ENCODE results near the gene CIAO2B. TPM values are rescaled to one million over a fixed set of nuclear protein-coding genes. Genes with fewer than 3 reads are reported as not detected.

The CIAO2B gene
- total and polyA plus RNA-seq, 2 donors (not counting 3 experiments of a cell fraction or from before 2014, with no cell fraction given): 78.7 to 314 TPM

DNA sequence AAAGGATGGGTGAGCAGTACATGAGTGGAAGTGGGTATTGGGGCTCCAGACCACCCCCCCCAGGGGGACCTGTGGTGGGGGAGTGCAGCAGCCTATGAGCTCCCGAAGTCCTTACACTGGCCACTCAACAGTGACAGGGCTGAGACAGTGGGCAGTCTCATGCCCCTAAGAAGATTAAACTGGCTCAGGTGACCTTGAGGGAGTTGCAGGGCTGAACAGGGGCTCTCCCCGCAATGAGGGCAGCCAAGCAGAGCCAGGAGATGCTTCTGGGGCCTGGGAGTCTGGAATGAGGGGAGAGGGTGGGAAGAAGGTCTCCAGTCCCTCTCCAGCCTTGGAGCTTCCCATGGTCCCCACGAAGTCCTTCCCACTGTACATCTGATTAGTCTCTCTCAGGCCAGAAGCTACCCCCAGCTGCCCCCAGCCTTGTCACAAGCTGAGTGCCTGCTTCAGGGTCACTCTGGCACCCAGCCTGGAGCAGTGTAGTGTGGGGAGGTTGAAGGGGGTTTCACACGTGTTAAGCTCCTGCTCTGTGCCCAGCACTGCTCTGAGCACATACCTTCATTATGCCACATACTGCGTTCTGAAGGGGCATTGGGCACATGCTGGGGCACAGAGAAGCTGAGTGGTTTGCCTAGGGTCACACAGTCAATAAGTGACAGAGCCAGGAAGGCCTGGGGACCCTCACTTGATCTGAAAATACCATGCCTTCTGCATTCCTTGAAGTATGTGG lies 14.5 kb downstream of the CIAO2B start:
- no TSS peak for BruUV-seq (replicated peaks)
- CTCF ChIA-PET: interaction anchor here (1.1 to 5.2 kb wide), 10 partner anchors 9 to 99 kb away, joined by 3 to 25 read pairs (median 5); partner anchors contain the start of genes CES3 and NAE1
- no peak for DNase-seq (ENCODE audit: low read depth, low spot score)

More for the DNA sequence above, 14.5 kb downstream of the CIAO2B start:
- Histone ChIP-seq H3K79me2 (ENCODE audit: control insufficient read depth, insufficient read depth, low read length) (no peaks in the 10 kb centered on the region), H3K4me2 (ENCODE audit: insufficient read depth, low read length) (no peak overlapping the region), H3K27me3 (ENCODE audit: control insufficient read depth in 2 of 2, insufficient read depth in 2 of 2, low read length in 2 of 2) (peaks cover 24 to 30% of the 10 kb centered on the region in 2 experiments), H3K4me1 (ENCODE audit: control insufficient read depth, extremely low read depth, insufficient read depth, low read length) (no peaks in the 10 kb centered on the region), H3K27ac (ENCODE audit: insufficient read depth, low read depth, low read length) (no peak overlapping the region), H3K9ac (replicated peaks; ENCODE audit: extremely low read depth, insufficient read depth, low read length) (no peak overlapping the region), H3K9me3 (replicated peaks; ENCODE audit: control insufficient read depth, insufficient read depth, low read length) (no peaks in the 10 kb centered on the region), H3K9me1 (replicated peaks; ENCODE audit: control insufficient read depth, extremely low read depth, insufficient read depth, low read length) (no peaks in the 10 kb centered on the region), H2AFZ (ENCODE audit: low read depth, low read length) (no peak overlapping the region), H3K36me3 (ENCODE audit: control insufficient read depth in 2 of 2, extremely low read depth in 1 of 2, insufficient read depth in 2 of 2, low read length in 2 of 2) (no peaks in the 10 kb centered on the region), H4K20me1 (replicated peaks; ENCODE audit: control insufficient read depth, extremely low read depth, insufficient read depth, low read length) (no peaks in the 10 kb centered on the region), H3K4me3 (replicated peaks in 1 of 3; ENCODE audit: insufficient read depth in 1 of 3, low read depth in 1 of 3, low read length in 3 of 3) (no peak overlapping the region)
- POLR2A ChIA-PET: no interaction called here
- no peak for FAIRE-seq
- dilution Hi-C loops (cut with MboI; ENCODE audit: extremely low pct_ligation_motif_present, low sequenced_read_pairs): no loop called here
- intact Hi-C loops (cut with micrococcal nuclease): no loop called here
- TF ChIP-seq, protein P1, sequence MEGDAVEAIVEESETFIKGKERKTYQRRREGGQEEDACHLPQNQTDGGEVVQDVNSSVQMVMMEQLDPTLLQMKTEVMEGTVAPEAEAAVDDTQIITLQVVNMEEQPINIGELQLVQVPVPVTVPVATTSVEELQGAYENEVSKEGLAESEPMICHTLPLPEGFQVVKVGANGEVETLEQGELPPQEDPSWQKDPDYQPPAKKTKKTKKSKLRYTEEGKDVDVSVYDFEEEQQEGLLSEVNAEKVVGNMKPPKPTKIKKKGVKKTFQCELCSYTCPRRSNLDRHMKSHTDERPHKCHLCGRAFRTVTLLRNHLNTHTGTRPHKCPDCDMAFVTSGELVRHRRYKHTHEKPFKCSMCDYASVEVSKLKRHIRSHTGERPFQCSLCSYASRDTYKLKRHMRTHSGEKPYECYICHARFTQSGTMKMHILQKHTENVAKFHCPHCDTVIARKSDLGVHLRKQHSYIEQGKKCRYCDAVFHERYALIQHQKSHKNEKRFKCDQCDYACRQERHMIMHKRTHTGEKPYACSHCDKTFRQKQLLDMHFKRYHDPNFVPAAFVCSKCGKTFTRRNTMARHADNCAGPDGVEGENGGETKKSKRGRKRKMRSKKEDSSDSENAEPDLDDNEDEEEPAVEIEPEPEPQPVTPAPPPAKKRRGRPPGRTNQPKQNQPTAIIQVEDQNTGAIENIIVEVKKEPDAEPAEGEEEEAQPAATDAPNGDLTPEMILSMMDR (IDR thresholded peaks at IDR 0.05; ENCODE audit: extremely low read depth in 1 of 2, insufficient read depth in 1 of 2, low read depth in 1 of 2, low read length in 2 of 2): no peak
- no peak for TF ChIP-seq MAX (IDR thresholded peaks at IDR 0.05; ENCODE audit: insufficient read depth, insufficient read length)
- no peak for TF ChIP-seq POLR2A (IDR thresholded peaks at IDR 0.05; ENCODE audit: low read depth, low read length)
- no peak for TF ChIP-seq JUN (IDR thresholded peaks at IDR 0.05; ENCODE audit: borderline replicate concordance, insufficient read depth, insufficient read length, low read depth)
- TF ChIP-seq EZH2 (IDR thresholded peaks at IDR 0.05; ENCODE audit: borderline replicate concordance, low read depth, low read length, severe bottlenecking): no peak
- no peak for TF ChIP-seq MYC (IDR thresholded peaks at IDR 0.05; ENCODE audit: low read depth, low read length)
- TF ChIP-seq FOS (IDR thresholded peaks at IDR 0.05; ENCODE audit: borderline replicate concordance, insufficient read depth, low read length): no peak
- no peak for TF ChIP-seq POLR2AphosphoS5 (IDR thresholded peaks at IDR 0.05; ENCODE audit: insufficient read depth, low read depth, low read length)
- no peak for TF ChIP-seq GATA2 (IDR thresholded peaks at IDR 0.05; ENCODE audit: insufficient read depth, insufficient read length, low read depth, low read length)
